ENCODE measurements around the gene RFX8. TPM values are rescaled to one million over a fixed set of nuclear protein-coding genes. Genes with fewer than 3 reads are reported as not detected.

Gene RFX8
- polyA plus RNA-seq, 3 donors = not detected

DNA sequence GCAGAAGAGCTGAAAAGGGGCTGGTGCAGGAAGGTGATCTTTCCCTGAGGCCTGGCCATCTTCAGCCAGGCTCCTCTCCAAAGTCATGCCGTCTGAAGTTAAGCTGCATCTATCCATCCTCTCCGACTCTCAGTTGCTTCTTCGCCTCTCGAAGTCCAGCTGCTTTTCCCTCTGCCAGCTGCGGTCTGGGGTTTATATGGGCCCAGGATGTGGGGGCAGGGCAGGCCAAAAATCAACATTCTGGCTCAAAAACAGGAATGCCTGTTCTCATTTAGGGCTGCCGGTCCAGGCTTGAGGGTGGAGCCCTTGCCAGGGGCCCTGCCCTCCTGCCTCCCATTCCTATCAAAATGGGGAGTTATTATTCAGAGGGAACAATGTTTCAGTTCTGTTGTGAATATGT, 118.9 kb downstream of the RFX8 start:
- peaks cover under 1 to 4% of the 10 kb centered on the region in 2 donors for H3K4me1 ChIP-seq (ENCODE audit: control insufficient read depth in 1 of 2, insufficient read depth in 2 of 2, low read length in 2 of 2)
- no peak overlapping the region for H3K4me2 ChIP-seq (replicated peaks; ENCODE audit: extremely low read depth, low read length, poor library complexity, severe bottlenecking)
- no peaks in the 10 kb centered on the region for H4K20me1 ChIP-seq (ENCODE audit: insufficient read depth, low read length)
- Mint-ChIP-seq H3K4me1 (peaks cover 3% of the 10 kb centered on the region), H3K27ac (no peak overlapping the region), H3K4me3 (no peak overlapping the region), H3K27me3 (ENCODE audit: low read depth in 3 of 3) (peaks cover 0 to 3% (median 1%) of the 10 kb centered on the region in 3 donors), H3K36me3 (no peaks in the 10 kb centered on the region), H3K9me3 (peaks cover 0 to 2% (median 0%) of the 10 kb centered on the region in 7 donors)
- no peaks in the 10 kb centered on the region for H3K27me3 ChIP-seq (ENCODE audit: control insufficient read depth in 2 of 2, insufficient read depth in 2 of 2, low read length in 2 of 2)
- no peak overlapping the region for H3K9ac ChIP-seq (ENCODE audit: insufficient read depth, low read length, poor library complexity, severe bottlenecking)
- no peaks in the 10 kb centered on the region for H3K79me2 ChIP-seq (ENCODE audit: insufficient read depth, low read length)
- H3K36me3 ChIP-seq (replicated peaks in 1 of 2; ENCODE audit: control insufficient read depth in 1 of 2, insufficient read depth in 2 of 2, low read length in 2 of 2) = no peaks in the 10 kb centered on the region
- intact Hi-C loops (cut with micrococcal nuclease) = no loop called here
- no peak overlapping the region for H3K4me3 ChIP-seq (replicated peaks in 1 of 3; ENCODE audit: low read depth in 2 of 3, low read length in 3 of 3)
- no peak overlapping the region for H2AFZ ChIP-seq (ENCODE audit: insufficient read depth, low read depth, low read length, poor library complexity, severe bottlenecking)
- WGBS (ENCODE audit: insufficient coverage) = 95% methylated on average over 4 of the region's 6 CpGs
- TF ChIP-seq, protein P1, sequence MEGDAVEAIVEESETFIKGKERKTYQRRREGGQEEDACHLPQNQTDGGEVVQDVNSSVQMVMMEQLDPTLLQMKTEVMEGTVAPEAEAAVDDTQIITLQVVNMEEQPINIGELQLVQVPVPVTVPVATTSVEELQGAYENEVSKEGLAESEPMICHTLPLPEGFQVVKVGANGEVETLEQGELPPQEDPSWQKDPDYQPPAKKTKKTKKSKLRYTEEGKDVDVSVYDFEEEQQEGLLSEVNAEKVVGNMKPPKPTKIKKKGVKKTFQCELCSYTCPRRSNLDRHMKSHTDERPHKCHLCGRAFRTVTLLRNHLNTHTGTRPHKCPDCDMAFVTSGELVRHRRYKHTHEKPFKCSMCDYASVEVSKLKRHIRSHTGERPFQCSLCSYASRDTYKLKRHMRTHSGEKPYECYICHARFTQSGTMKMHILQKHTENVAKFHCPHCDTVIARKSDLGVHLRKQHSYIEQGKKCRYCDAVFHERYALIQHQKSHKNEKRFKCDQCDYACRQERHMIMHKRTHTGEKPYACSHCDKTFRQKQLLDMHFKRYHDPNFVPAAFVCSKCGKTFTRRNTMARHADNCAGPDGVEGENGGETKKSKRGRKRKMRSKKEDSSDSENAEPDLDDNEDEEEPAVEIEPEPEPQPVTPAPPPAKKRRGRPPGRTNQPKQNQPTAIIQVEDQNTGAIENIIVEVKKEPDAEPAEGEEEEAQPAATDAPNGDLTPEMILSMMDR (IDR thresholded peaks at IDR 0.05) = no peak
- no peak overlapping the region for H3K27ac ChIP-seq (ENCODE audit: low read depth in 1 of 2, low read length in 2 of 2)
- H3K9me3 ChIP-seq (replicated peaks in 1 of 2; ENCODE audit: control insufficient read depth in 1 of 2, insufficient read depth in 1 of 2, low read length in 2 of 2) = no peaks in the 10 kb centered on the region
- DNase-seq = no peak

DNA sequence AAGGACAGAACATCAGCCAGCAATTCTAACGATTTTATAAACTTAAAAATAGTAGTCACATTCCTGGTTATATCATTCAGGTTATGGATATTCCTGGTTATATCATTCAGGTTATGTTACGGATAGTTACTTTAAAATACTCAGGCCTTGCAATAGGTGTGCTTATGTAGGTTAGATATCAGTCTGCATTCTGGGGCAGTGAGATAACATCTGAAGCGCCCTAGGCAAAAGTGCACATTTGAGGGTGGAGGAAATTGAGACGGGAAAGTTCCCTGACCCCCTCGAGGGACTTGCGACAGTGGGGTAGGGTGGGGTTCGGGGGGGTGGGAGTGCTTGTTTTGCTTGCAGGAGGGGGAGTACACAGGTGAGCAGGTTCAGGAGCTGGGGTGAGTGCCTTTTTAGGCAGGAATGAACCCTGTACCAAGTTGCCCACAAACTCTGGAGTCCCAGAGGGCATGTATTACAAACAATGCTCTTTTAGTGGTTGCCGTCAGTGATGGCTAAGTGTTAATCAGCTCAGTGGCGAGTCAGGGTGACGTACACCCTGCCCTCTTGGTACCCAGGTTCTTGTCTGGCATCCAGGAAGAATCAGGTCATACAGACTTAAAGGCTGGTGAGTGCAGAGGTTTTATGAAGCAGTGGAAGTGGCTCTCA, 119.4 kb downstream of the RFX8 start:
- no peaks in the 10 kb centered on the region for H3K36me3 ChIP-seq (replicated peaks in 1 of 2; ENCODE audit: control insufficient read depth in 1 of 2, insufficient read depth in 2 of 2, low read length in 2 of 2)
- TF ChIP-seq, protein P1 (IDR thresholded peaks at IDR 0.05) = no peak
- no peak overlapping the region for H3K9ac ChIP-seq (ENCODE audit: insufficient read depth, low read length, poor library complexity, severe bottlenecking)
- WGBS (ENCODE audit: insufficient coverage) = 81% methylated on average over 8 of the region's 10 CpGs
- H3K9me3 Mint-ChIP-seq = peaks cover 0 to 2% (median 0%) of the 10 kb centered on the region in 7 donors
- H3K4me2 ChIP-seq (replicated peaks; ENCODE audit: extremely low read depth, low read length, poor library complexity, severe bottlenecking) = no peak overlapping the region
- no peak overlapping the region for H3K4me3 Mint-ChIP-seq
- no peaks in the 10 kb centered on the region for H3K27me3 ChIP-seq (ENCODE audit: control insufficient read depth in 2 of 2, insufficient read depth in 2 of 2, low read length in 2 of 2)
- H2AFZ ChIP-seq (ENCODE audit: insufficient read depth, low read depth, low read length, poor library complexity, severe bottlenecking) = no peak overlapping the region
- no peak overlapping the region for H3K27ac Mint-ChIP-seq
- H3K79me2 ChIP-seq (ENCODE audit: insufficient read depth, low read length) = no peaks in the 10 kb centered on the region
- DNase-seq = no peak
- H3K4me1 ChIP-seq (ENCODE audit: control insufficient read depth in 1 of 2, insufficient read depth in 2 of 2, low read length in 2 of 2) = no peaks in the 10 kb centered on the region
- H3K4me1 Mint-ChIP-seq = peaks cover 3% of the 10 kb centered on the region
- no peak overlapping the region for H3K27ac ChIP-seq (ENCODE audit: low read depth in 1 of 2, low read length in 2 of 2)
- H3K27me3 Mint-ChIP-seq (ENCODE audit: low read depth in 3 of 3) = peaks cover 0 to 3% (median 1%) of the 10 kb centered on the region in 3 donors
- no peaks in the 10 kb centered on the region for H3K9me3 ChIP-seq (replicated peaks in 1 of 2; ENCODE audit: control insufficient read depth in 1 of 2, insufficient read depth in 1 of 2, low read length in 2 of 2)
- intact Hi-C loops (cut with micrococcal nuclease) = no loop called here
- H3K36me3 Mint-ChIP-seq = no peaks in the 10 kb centered on the region
- no peaks in the 10 kb centered on the region for H4K20me1 ChIP-seq (ENCODE audit: insufficient read depth, low read length)
- H3K4me3 ChIP-seq (replicated peaks in 1 of 3; ENCODE audit: low read depth in 2 of 3, low read length in 3 of 3) = no peak overlapping the region
